NCI-H2107 treated with DMSO at 0.1 percent for 48 hours (cell line): ENCODE measurements around the gene RET.

Experiments
- DNase-seq: peaks from one replicate; lab custom pipeline; 2025; ENCODE audit not compliant: unreplicated experiment; lab: John Stamatoyannopoulos, UW

The RET gene

GRCh38 chr10:43118631-43119415, 42.0 kb downstream of the RET start:
- no peak for DNase-seq

- DNase-seq: no peak
These were observed 42.7 kb downstream of the RET start for GRCh38 chr10:43119416-43120115.

- no peak for DNase-seq
These were observed 43.5 kb downstream of the RET start for GRCh38 chr10:43120116-43120928.

DNA sequence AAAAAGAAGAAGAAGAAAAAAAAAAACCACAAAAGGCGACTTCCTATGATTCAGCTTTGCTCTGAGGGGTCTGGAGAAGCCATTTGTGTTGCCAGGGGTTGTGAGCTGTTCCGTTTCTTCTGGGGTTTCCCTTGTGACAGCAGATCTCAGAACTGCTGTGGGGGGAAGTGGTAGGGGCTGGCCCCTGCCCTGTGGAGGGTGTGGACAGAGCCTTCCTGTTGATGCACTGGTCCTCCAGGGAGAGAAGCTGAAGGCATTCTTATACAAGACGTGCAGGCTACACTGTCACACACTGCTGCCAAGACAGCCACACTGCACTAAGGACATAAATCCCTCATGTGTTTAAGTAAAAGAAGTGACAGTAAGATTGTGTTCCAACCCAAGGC, 44.1 kb downstream of the RET start:
- no peak for DNase-seq

DNA sequence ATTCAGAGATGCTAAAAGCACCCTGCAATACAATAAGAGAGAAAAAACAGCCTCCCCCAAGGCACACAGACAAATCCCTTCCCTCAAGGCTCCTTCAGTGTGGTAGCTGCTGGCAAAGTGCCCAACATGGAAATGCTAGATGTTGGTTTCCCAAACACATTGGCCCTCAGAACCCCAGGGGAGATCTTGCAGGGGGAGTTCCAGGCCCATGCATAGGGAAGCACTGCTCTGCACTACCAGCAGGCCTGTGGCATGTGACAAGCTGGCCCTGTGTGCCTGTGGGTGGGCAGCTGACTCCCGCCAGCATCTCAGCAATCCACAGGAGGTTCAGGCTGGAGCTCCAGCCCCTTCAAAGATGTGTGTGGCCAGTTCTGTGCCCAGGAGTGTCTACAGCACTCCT, 44.6 kb downstream of the RET start:
- DNase-seq: no peak

GRCh38 chr10:43122096-43122495, 45.2 kb downstream of the RET start:
- no peak for DNase-seq

DNA sequence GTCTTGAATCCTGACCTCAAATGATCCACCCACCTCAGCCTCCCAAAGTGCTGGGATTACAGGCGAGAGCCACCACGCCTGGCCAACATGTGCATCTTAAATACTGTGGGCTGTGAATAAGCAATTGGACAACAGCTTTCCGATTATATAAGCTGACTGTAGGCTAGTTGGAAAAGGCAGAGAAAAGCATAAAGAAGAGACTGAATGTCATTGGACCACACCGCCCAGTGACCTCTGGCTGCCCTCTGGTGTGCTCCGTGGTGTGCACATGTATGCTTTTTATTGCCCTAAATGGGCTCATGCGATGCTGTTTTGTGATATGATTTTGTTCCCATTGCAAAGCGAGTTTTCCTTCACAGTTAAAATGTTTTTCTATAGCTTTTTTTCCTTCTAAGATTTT, 46.0 kb downstream of the RET start:
- DNase-seq: no peak

DNA sequence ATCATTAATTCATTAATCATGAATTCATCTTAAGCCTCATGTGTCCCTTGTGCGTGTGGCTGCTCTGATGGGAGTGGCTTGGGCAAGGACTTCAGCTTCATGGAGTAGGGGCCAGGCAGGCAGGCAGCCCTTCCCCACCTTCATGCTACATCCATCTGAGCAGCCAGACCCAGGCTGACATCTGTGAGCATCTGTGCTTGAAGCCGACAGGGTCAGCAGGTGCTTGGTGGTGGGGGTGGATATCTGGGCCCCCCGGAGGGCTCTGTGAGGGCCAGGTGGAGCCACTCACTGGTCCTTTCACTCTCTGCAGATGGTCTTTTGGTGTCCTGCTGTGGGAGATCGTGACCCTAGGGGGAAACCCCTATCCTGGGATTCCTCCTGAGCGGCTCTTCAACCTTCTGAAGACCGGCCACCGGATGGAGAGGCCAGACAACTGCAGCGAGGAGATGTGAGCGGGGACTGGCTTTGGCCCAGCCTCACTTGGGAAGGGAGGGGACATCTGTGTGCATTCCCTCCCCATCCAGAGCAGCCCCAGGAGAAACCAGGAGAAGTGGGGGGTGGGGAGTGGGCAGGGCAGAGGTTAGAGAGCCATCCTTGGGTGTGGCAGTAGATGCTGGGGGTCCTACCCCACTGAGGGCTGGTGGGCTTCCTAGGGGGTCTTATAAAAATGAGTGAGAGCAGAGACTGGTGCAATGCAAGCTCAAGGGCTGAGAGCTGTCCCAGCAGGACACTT, 46.7 kb downstream of the RET start:
- no peak for DNase-seq

DNA sequence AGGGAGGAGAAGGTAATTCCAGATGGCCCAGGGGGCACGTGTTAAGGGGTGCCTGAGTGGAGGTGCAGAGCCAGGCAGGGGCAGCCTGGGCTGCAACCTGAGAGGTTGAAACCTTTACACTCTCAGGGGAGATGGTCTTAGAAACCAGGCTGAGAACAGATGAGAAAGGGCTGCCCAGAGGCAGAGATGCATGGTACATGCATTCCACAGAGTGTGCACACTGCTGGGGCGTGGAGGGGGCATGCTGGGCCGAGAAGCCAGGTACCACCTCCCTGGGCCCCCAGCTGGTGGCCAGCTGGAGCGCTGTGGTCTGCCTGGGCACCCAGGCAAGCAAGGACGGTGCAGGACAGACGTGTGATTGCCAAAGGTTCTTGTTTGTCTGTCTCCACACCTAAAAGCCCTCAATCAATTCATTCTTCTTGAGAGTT, 47.2 kb downstream of the RET start:
- DNase-seq: no peak

GRCh38 chr10:43124574-43125273, 47.9 kb downstream of the RET start:
- no peak for DNase-seq

- no peak for DNase-seq
These were observed 48.5 kb downstream of the RET start for GRCh38 chr10:43125274-43125845.

DNA sequence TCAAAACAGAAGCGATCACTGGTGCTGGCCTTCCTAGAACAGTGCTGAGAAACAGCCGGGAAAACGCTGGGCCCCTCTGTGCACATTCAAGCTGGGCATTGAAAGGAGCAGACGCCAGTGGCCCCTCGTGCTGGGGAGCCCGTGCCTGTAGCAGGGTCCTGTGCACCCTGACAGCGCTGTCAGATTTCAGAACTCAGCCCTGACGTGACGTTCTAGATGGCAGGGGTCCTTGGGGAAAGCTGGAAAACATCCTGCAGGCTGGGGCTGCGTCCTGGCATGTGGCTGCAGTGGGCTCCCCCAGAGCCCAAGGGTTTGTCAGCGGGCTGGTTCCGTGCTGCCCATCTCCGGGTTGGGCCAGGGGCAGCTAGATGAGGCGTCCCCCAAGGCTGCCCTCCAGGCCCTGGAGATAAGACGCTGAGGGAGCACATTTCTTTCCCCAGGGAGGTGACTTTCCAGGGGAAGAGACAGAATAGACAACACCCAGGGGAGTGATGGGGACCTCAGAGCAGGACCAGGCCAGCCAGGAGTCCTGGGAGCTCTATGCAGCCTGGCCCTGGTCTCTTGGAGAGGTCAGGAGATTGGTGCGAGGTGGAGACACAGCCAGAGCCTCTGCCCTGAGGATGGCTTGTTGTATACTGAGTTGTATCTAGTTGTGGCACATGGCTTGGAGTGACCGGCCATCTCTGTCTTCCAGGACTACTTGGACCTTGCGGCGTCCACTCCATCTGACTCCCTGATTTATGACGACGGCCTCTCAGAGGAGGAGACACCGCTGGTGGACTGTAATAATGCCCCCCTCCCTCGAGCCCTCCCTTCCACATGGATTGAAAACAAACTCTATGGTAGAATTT, 49.2 kb downstream of the RET start:
- DNase-seq: no peak

GRCh38 chr10:43126759-43127424, 50.0 kb downstream of the RET start:
- no peak for DNase-seq

DNA sequence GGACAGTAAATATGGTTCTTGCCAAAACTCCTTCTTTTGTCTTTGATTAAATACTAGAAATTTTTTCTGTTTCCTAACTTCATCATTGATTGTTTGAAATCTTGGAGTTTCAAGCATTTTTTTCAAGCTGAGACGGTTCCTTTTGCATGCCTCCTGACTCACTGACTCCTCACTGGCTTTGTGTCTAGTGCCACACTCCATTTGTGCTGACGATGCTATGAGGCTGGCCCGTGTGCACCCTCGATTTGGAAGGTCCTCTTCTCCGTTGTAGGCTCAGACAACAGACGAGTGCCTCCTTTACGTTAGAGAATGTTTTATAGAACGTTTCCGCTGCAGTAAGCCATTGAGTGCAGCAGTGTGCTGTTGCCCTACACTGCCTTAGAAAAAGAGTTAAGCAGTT, 50.6 kb downstream of the RET start:
- DNase-seq: no peak

DNA sequence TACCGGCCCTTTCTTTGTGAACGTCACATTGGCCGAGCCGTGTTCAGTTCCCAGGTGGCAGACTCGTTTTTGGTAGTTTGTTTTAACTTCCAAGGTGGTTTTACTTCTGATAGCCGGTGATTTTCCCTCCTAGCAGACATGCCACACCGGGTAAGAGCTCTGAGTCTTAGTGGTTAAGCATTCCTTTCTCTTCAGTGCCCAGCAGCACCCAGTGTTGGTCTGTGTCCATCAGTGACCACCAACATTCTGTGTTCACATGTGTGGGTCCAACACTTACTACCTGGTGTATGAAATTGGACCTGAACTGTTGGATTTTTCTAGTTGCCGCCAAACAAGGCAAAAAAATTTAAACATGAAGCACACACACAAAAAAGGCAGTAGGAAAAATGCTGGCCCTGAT, 51.5 kb downstream of the RET start:
- no peak for DNase-seq

- no peak for DNase-seq
These were observed 52.3 kb downstream of the RET start for GRCh38 chr10:43128958-43129706.

DNA sequence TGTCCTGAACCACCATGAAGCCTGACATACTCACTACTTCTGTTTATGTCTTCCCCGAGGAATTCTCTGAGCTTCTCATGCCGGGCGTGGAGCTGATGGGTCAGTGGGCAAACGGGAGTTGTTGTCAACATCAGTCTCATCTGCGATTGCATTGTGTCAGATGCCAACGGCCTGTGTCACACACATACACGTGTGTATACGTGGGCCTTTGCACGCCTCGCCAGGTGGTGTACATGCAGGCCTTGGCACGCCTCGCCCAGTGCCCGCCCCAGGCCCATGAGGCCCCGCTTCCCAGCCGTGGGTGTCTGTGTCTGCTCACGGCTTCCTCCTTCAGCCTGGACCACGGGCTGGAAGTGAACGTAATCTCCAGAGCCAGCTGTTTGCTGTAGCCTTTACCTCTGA, 53.9 kb downstream of the RET start:
- DNase-seq: no peak

GRCh38 chr10:43131256-43131655, 54.4 kb downstream of the RET start:
- no peak for DNase-seq
